Measurements from ENCODE around the gene NAA16. TPM values are rescaled to one million over a fixed set of nuclear protein-coding genes. Genes with fewer than 3 reads are reported as not detected.
"Not testable (repeated sequence)": the region's sequence is repeated elsewhere in the genome, so short reads cannot be mapped to it uniquely, and the experiment has no call there.

NAA16 gene
- total RNA-seq, 1 donor from 2014 or later, result 31.2 TPM

DNA sequence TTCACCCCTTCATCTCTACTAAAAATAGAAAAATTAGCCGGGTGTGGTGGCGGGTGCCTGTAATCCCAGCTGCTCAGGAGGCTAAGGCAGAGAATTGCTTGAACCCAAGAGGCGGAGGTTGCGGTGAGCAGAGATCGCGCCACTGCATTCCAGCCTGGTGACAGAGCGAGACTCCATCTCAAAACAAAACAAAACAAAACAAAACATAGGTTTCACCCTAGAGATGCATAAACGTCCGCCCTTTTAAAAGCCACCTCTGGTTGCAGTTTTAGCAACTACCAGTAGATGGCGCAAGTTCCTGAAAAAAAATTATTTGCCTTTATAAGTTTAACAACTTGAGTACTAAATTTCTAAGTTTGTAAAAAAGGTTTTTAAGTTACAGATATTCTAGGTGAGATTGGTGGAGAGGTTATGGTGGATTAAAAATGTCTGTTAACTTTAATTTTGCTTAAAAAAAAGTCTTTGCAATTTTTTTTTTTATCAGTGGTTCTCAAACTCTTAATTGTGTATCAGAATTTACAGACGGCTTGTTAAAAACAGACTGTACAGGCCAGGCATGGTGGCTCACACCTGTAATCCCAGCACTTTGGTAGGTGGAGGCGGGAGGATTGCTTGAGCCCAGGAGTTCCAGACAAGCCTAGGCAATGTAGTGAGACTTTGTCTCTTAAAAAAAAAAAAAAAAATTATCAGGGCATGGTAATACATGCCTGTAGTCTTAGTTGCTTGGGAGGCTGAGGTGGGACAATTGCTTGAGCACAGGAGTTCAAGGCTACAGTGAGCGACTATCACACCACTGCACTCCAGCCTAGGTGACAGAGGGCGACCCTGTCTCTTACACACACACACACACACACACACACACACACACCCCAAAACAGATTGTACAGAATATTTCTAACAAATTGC is 42.1 kb downstream of the NAA16 start:
- H3K27me3 Mint-ChIP-seq, result no peaks in the 10 kb centered on the region
- intact Hi-C loops (cut with micrococcal nuclease), result loop anchor here (2.0 to 10.0 kb wide), 2 partner anchors 300 to 762 kb away; no protein-coding TSS in a partner anchor
- H3K36me3 Mint-ChIP-seq (ENCODE audit: low read depth), result peaks cover 24% of the 10 kb centered on the region
- H3K9me3 Mint-ChIP-seq, result no peaks in the 10 kb centered on the region
- peak; percentile 89 for DNase-seq
- H3K4me1 Mint-ChIP-seq, result peaks cover 34% of the 10 kb centered on the region
- H3K4me3 Mint-ChIP-seq, result no peak overlapping the region
- H3K27ac Mint-ChIP-seq, result peak overlapping the region; percentile 81

DNA sequence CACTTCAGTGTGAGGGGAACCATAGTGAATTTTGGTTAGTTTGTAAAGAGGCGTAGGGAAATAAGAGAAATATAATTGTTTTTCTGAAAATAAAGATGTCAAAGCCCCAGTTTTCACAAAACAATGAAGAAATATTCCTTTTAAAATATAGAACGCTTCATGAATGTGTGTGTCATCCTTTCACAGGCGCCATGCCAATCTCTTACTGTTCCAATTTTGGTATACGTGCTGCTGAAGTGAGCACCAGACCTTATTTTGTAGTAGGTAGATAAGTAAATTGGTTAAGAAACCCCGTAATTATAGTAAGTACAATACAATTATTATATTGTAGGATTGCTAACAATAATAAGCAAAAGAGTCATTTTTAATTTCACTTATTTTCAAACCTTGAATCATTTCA is 43.3 kb downstream of the NAA16 start:
- Mint-ChIP-seq H3K4me1 (peaks cover 34% of the 10 kb centered on the region), H3K4me3 (no peak overlapping the region), H3K36me3 (ENCODE audit: low read depth) (peaks cover 24% of the 10 kb centered on the region), H3K27ac (peak overlapping the region; percentile 37), H3K27me3 (no peaks in the 10 kb centered on the region), H3K9me3 (no peaks in the 10 kb centered on the region)
- intact Hi-C loops (cut with micrococcal nuclease), result loop anchor here (10.0 kb wide), 1 partner anchor 760 kb away; no protein-coding TSS in a partner anchor
- no peak for DNase-seq

- not testable (repeated sequence) for H3K9me3 Mint-ChIP-seq, DNase-seq, H3K27me3 Mint-ChIP-seq
- peaks cover 34% of the 10 kb centered on the region for H3K4me1 Mint-ChIP-seq
- H3K4me3 Mint-ChIP-seq, result peak overlapping the region; percentile 69
- H3K27ac Mint-ChIP-seq, result peak overlapping the region; percentile 86
- intact Hi-C loops (cut with micrococcal nuclease), result loop anchor here (2.0 to 10.0 kb wide), 5 partner anchors 44 to 758 kb away; partner anchors contain the start of genes KBTBD6, NAA16 and WBP4
- peaks cover 30% of the 10 kb centered on the region for H3K36me3 Mint-ChIP-seq (ENCODE audit: low read depth)
Measured at GRCh38 chr13:41356385-41356648, 45.2 kb downstream of the NAA16 start.

GRCh38 chr13:41356786-41357185 is 45.7 kb downstream of the NAA16 start:
- Mint-ChIP-seq H3K27ac (peak overlapping the region; percentile 86), H3K36me3 (ENCODE audit: low read depth) (peaks cover 35% of the 10 kb centered on the region), H3K4me1 (peaks cover 38% of the 10 kb centered on the region), H3K27me3 (no peaks in the 10 kb centered on the region), H3K9me3 (no peaks in the 10 kb centered on the region), H3K4me3 (peak overlapping the region; percentile 69)
- intact Hi-C loops (cut with micrococcal nuclease), result loop anchor here (2.0 to 10.0 kb wide), 5 partner anchors 44 to 758 kb away; partner anchors contain the start of genes KBTBD6, NAA16 and WBP4
- DNase-seq, result peak; percentile 78

GRCh38 chr13:41361491-41361890 is 50.4 kb downstream of the NAA16 start:
- H3K4me1 Mint-ChIP-seq, result peaks cover 18% of the 10 kb centered on the region
- DNase-seq, result no peak
- no peaks in the 10 kb centered on the region for H3K27me3 Mint-ChIP-seq
- no peak overlapping the region for H3K27ac Mint-ChIP-seq
- intact Hi-C loops (cut with micrococcal nuclease), result no loop called here
- H3K9me3 Mint-ChIP-seq, result peaks cover 4% of the 10 kb centered on the region
- no peak overlapping the region for H3K4me3 Mint-ChIP-seq
- peaks cover 57% of the 10 kb centered on the region for H3K36me3 Mint-ChIP-seq (ENCODE audit: low read depth)

GRCh38 chr13:41364043-41364442 is 53.0 kb downstream of the NAA16 start:
- intact Hi-C loops (cut with micrococcal nuclease), result no loop called here
- Mint-ChIP-seq H3K27me3 (no peaks in the 10 kb centered on the region), H3K4me1 (peaks cover 6% of the 10 kb centered on the region), H3K36me3 (ENCODE audit: low read depth) (peaks cover 63% of the 10 kb centered on the region), H3K9me3 (peaks cover 4% of the 10 kb centered on the region), H3K4me3 (no peak overlapping the region), H3K27ac (no peak overlapping the region)
- no peak for DNase-seq

DNA sequence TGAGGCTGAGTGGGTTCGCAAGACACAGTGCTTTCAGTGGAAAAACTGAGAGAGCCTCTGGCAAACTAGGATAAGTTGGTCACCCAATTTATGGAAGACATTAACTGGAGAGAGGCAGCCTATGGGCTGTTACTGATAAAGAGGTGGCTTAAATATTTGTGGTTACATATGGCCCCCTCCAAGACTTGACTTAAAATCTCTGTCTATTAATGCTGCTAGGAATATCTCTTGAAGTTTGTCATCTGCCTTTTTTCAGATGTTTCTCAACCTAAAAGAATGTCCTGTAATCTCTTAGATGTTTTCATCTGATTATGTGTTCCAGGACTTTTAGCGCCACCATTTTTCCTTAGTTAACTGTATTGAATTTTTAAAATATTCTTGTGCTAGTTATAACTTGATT is 54.6 kb downstream of the NAA16 start:
- peaks cover 6% of the 10 kb centered on the region for H3K4me1 Mint-ChIP-seq
- H3K9me3 Mint-ChIP-seq, result peaks cover 4% of the 10 kb centered on the region
- H3K27ac Mint-ChIP-seq, result no peak overlapping the region
- H3K4me3 Mint-ChIP-seq, result no peak overlapping the region
- intact Hi-C loops (cut with micrococcal nuclease), result no loop called here
- H3K27me3 Mint-ChIP-seq, result no peaks in the 10 kb centered on the region
- peaks cover 69% of the 10 kb centered on the region for H3K36me3 Mint-ChIP-seq (ENCODE audit: low read depth)
- no peak for DNase-seq

GRCh38 chr13:41370736-41371135 is 59.7 kb downstream of the NAA16 start:
- H3K27ac Mint-ChIP-seq, result no peak overlapping the region

DNA sequence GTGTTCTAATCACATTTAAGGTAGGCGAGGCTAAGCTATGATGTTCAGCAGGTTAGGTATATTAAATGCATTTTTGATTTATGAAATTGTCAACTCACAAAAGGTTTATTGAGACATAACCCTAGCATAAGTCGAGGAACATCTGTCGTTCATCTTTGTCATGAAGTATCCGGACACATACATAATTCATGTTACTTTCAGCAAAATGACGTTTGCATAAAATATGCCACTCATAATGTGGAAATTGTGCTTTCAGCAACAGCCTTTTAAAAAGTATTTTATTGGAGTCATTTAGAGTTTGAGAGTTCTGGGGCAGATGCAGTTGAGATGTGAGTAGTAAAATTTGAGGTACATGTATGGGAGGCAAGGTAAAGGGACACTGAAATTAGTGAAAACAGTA is 66.4 kb downstream of the NAA16 start:
- no peak overlapping the region for H3K27ac Mint-ChIP-seq
- no peaks in the 10 kb centered on the region for H3K4me1 Mint-ChIP-seq
- DNase-seq, result peak; percentile 18
- H3K9me3 Mint-ChIP-seq, result no peaks in the 10 kb centered on the region
- H3K4me3 Mint-ChIP-seq, result no peak overlapping the region
- no peaks in the 10 kb centered on the region for H3K27me3 Mint-ChIP-seq
- intact Hi-C loops (cut with micrococcal nuclease), result no loop called here
- peaks cover 25% of the 10 kb centered on the region for H3K36me3 Mint-ChIP-seq (ENCODE audit: low read depth)

More at GRCh38 chr13:41370736-41371135, 59.7 kb downstream of the NAA16 start:
- no peak overlapping the region for H3K4me3 Mint-ChIP-seq
- H3K27me3 Mint-ChIP-seq, result no peaks in the 10 kb centered on the region
- H3K4me1 Mint-ChIP-seq, result no peaks in the 10 kb centered on the region
- no peak for DNase-seq
- peaks cover 63% of the 10 kb centered on the region for H3K36me3 Mint-ChIP-seq (ENCODE audit: low read depth)
- intact Hi-C loops (cut with micrococcal nuclease), result no loop called here
- peaks cover 4% of the 10 kb centered on the region for H3K9me3 Mint-ChIP-seq

DNA sequence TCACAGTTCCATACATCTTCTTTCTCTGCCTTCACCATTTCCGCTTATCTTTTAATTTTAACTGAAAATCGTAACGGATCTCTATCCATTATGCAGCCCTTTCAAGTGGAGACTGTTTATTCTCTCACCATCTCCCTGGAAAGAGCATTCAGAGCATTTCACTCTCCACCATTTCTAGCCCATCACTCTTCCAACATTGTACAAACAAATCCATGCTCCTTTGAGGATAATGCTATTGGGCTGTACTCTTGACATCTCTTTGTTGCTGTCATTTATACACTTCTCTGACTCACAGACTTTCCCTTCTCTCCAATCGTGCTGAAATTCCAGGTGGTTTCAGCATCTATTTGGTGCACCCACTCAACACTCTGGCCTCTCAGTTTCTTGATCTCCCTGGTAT is 71.4 kb downstream of the NAA16 start:
- Mint-ChIP-seq H3K36me3 (ENCODE audit: low read depth) (peaks cover 2% of the 10 kb centered on the region), H3K4me3 (no peak overlapping the region), H3K27ac (no peak overlapping the region), H3K9me3 (no peaks in the 10 kb centered on the region), H3K27me3 (no peaks in the 10 kb centered on the region), H3K4me1 (peaks cover 6% of the 10 kb centered on the region)
- peak; percentile 25 for DNase-seq
- intact Hi-C loops (cut with micrococcal nuclease), result no loop called here

DNA sequence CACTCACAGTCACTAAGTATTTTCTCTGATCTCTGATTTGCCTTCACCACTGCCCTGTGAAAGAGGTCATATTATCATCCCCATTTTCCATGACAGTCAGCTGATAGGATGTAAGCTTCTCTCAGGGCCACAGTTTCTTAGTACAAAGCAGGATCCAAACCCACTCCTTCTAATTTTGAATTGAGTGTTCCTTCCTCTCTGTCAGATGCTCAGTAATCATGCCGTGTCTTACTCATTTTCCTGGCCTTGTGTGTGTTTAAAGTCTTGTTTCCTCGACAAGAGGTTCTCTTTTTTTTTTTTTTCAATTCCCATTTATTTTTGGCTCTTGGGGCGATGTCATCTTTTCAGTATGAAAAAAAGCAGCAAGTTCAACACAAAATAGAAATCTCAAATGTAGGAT is 72.3 kb downstream of the NAA16 start:
- no peaks in the 10 kb centered on the region for H3K27me3 Mint-ChIP-seq

DNA sequence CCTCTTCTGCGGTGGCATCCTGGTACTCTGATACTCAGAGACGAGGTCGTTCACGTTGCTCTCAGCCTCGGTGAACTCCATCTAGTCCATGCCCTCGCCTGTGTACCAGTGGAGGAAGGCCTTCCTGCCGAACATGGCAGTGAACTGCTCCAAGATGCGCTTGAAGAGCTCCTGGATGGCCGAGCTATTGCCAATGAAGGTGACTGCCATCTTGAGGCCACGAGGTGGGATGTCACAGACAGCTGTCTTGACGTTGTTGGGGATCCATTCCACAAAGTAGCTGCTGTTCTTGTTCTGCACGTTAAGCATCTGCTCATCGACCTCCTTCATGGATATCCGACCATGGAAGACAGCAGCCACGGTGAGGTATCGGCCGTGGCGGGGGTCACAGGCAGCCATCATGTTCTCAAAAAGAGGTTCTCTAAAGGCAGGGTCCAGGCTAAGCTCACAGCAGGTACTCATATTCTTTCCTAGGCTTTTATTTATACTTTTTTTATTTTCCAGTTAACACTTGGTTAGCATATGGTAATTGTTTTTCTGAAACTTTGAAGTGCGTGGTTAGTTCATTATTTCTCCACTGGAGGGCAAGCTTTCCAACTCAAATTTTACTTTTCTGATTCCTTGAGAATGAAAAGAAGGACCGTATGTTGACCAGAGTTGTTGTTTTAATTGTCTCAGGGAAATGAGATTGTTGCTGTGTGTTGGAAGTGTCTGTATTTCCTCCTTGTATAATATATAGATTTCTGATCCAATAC is 73.9 kb downstream of the NAA16 start:
- no peaks in the 10 kb centered on the region for H3K36me3 Mint-ChIP-seq (ENCODE audit: low read depth)
- DNase-seq, result peak; percentile 55
- intact Hi-C loops (cut with micrococcal nuclease), result no loop called here

More for the DNA sequence above, 72.3 kb downstream of the NAA16 start:
- Mint-ChIP-seq H3K9me3 (no peaks in the 10 kb centered on the region), H3K4me1 (peaks cover 6% of the 10 kb centered on the region), H3K27ac (peak overlapping the region; percentile 3), H3K4me3 (no peak overlapping the region), H3K36me3 (ENCODE audit: low read depth) (no peaks in the 10 kb centered on the region)
- intact Hi-C loops (cut with micrococcal nuclease), result no loop called here
- DNase-seq, result peak; percentile 30

GRCh38 chr13:41386211-41386610 is 75.1 kb downstream of the NAA16 start:
- intact Hi-C loops (cut with micrococcal nuclease), result no loop called here
- Mint-ChIP-seq H3K36me3 (ENCODE audit: low read depth) (no peaks in the 10 kb centered on the region), H3K4me3 (no peak overlapping the region), H3K27me3 (no peaks in the 10 kb centered on the region), H3K27ac (no peak overlapping the region), H3K9me3 (no peaks in the 10 kb centered on the region), H3K4me1 (peaks cover 6% of the 10 kb centered on the region)
- DNase-seq, result peak; percentile 49

More for the DNA sequence above, 73.9 kb downstream of the NAA16 start:
- Mint-ChIP-seq H3K27ac (no peak overlapping the region), H3K9me3 (no peaks in the 10 kb centered on the region), H3K27me3 (no peaks in the 10 kb centered on the region), H3K4me1 (peaks cover 6% of the 10 kb centered on the region), H3K4me3 (no peak overlapping the region)

- intact Hi-C loops (cut with micrococcal nuclease), result no loop called here
- Mint-ChIP-seq H3K27me3 (no peaks in the 10 kb centered on the region), H3K27ac (no peak overlapping the region)
Measured at GRCh38 chr13:41387576-41387975, 76.5 kb downstream of the NAA16 start.

More at GRCh38 chr13:41387576-41387975, 76.5 kb downstream of the NAA16 start:
- DNase-seq, result peak; percentile 47
- H3K9me3 Mint-ChIP-seq, result no peaks in the 10 kb centered on the region
- no peak overlapping the region for H3K4me3 Mint-ChIP-seq
- H3K36me3 Mint-ChIP-seq (ENCODE audit: low read depth), result no peaks in the 10 kb centered on the region
- peaks cover 5% of the 10 kb centered on the region for H3K4me1 Mint-ChIP-seq

Measured in activated CD4-positive, alpha-beta T cell treated with anti-CD3 and anti-CD28 coated beads, Interleukin-2, amount 10 ng/mL, durations not matched to agents 24 days and 14 days (primary cell).